A549 (cell line): ENCODE results near the gene APOL4. TPM values are rescaled to one million over a fixed set of nuclear protein-coding genes. Genes with fewer than 3 reads are reported as not detected.

Experiments used
- ATAC-seq, 2 experiments: fragments of 200-7000 bp in 1 of 2; fragments of >200 bp in 1 of 2; cut with Nextera tagmentation in 1 of 2; cut with Tn5 transposase in 1 of 2; 3 replicates each; pipeline versions ENCODE4 v1.8.0 to v1.9.1; 2018 to 2020; ENCODE audit warnings: mild to moderate bottlenecking in 1 of 2, moderate library complexity in 1 of 2
- CTCF ChIA-PET: fragments of 300-600 bp; sonication (Branson Sonifier 250); formaldehyde crosslinking; extraction: SDS; loops from one replicate; lab custom pipeline; 2021; ENCODE audit warnings: antibody characterized with exemption, inconsistent platforms; lab: Yijun Ruan, JAX
- POLR2A ChIA-PET: fragments of 350-600 bp; formaldehyde crosslinking; extraction: SDS; loops from one replicate; lab custom pipeline; 2021; ENCODE audit warnings: antibody characterized with exemption, inconsistent platforms; lab: Yijun Ruan, JAX
- DNase-seq, 2 experiments: peaks; one replicate each; pipeline versions ENCODE4 v3.0.0 to v3.0.0-alpha.2; 2011 to 2016; ENCODE audit warnings: low read depth in 1 of 2, low spot score in 1 of 2
- FAIRE-seq: peaks from 2 replicates; lab custom pipeline; 2011; peaks lifted over from hg19 to GRCh38; lab: Jason Lieb, UNC
- H3K27ac ChIP-seq, 2 experiments: fragments of >200 bp; sonication (Bioruptor Twin); formaldehyde crosslinking; 3 replicates each; pipeline ENCODE4 v1.5.1; 2016 to 2017
- H3K4me1 ChIP-seq: fragments of >200 bp; sonication (Bioruptor Twin); formaldehyde crosslinking; 3 replicates; pipeline ENCODE4 v1.6.1; 2016
- H3K4me2 ChIP-seq: fragments of >200 bp; sonication (Bioruptor Twin); formaldehyde crosslinking; 3 replicates; pipeline ENCODE4 v1.6.1; 2016
- H3K4me3 ChIP-seq: fragments of >200 bp; sonication (Bioruptor Twin); formaldehyde crosslinking; 3 replicates; pipeline ENCODE4 v1.5.1; 2016
- H3K9me3 ChIP-seq: fragments of >200 bp; sonication (Bioruptor Twin); formaldehyde crosslinking; 3 replicates; pipeline ENCODE4 v1.6.1; 2016
- CBX8 ChIP-seq: fragments of 200-600 bp; sonication (generic); IDR thresholded peaks from 2 replicates; pipeline ENCODE4 v1.6.1; 2016
- CHD4 ChIP-seq: fragments of 200-600 bp; sonication (generic); IDR thresholded peaks from 2 replicates; pipeline ENCODE4 v1.6.1; 2016; ENCODE audit warnings: antibody characterized with exemption, mild to moderate bottlenecking, borderline replicate concordance
- EHF ChIP-seq: fragments of 250-450 bp; sonication (Bioruptor Pico); IDR thresholded peaks from 2 replicates; pipeline ENCODE4 v1.5.0; 2020; ENCODE audit warnings: mild to moderate bottlenecking
- EHMT2 ChIP-seq: fragments of 200-600 bp; sonication (generic); IDR thresholded peaks from 2 replicates; pipeline ENCODE4 v1.6.1; 2016; ENCODE audit warnings: antibody characterized with exemption, low read depth, mild to moderate bottlenecking, moderate library complexity
- FOSB ChIP-seq: fragments of 250-450 bp; sonication (Bioruptor Pico); IDR thresholded peaks from 2 replicates; pipeline ENCODE4 v1.5.0; 2020; ENCODE audit warnings: mild to moderate bottlenecking, moderate library complexity
- FOXS1 ChIP-seq: fragments of 250-450 bp; sonication (Bioruptor Pico); IDR thresholded peaks from 2 replicates; pipeline ENCODE4 v1.5.0; 2020; ENCODE audit warnings: mild to moderate bottlenecking, moderate library complexity
- HDAC2 ChIP-seq: fragments of 200-600 bp; sonication (generic); IDR thresholded peaks from 2 replicates; pipeline ENCODE4 v1.6.1; 2016
- JUN ChIP-seq, 2 experiments: fragments of >200 bp; sonication (Bioruptor Twin); formaldehyde crosslinking; IDR thresholded peaks; 2 replicates in 1 of 2; 3 replicates in 1 of 2; pipeline ENCODE4 v1.6.1; 2016 to 2017
- KDM1A ChIP-seq: fragments of 200-600 bp; sonication (generic); IDR thresholded peaks from 2 replicates; pipeline ENCODE4 v1.6.1; 2016; ENCODE audit warnings: low read depth, mild to moderate bottlenecking
- KDM5A ChIP-seq: fragments of 200-600 bp; sonication (generic); IDR thresholded peaks from 2 replicates; pipeline ENCODE4 v1.6.1; 2016; ENCODE audit warnings: antibody characterized with exemption, mild to moderate bottlenecking
- MAFK ChIP-seq: fragments of 450-650 bp; IDR thresholded peaks from 2 replicates; pipeline ENCODE4 v1.6.1; 2014; ENCODE audit not compliant: partially characterized antibody
- MAZ ChIP-seq: fragments of 150-350 bp; IDR thresholded peaks from 2 replicates; pipeline ENCODE4 v1.6.1; 2014; ENCODE audit warnings: antibody characterized with exemption, low read depth, low read length, borderline replicate concordance
- MYC ChIP-seq: IDR thresholded peaks from 2 replicates; pipeline ENCODE4 v1.6.1; 2012; ENCODE audit warnings: mild to moderate bottlenecking, inconsistent platforms, low read length, improper control_type of control experiment, borderline replicate concordance
- NFE2L2 ChIP-seq: fragments of 150-350 bp; conservative IDR thresholded peaks from 2 replicates; pipeline ENCODE4 v1.6.1; 2014; ENCODE audit warnings: low read length
- NPAS2 ChIP-seq: fragments of 250-450 bp; sonication (Bioruptor Pico); IDR thresholded peaks from 2 replicates; pipeline ENCODE4 v1.8.0; 2022; ENCODE audit warnings: mild to moderate bottlenecking, moderate library complexity, borderline replicate concordance
- RFX5 ChIP-seq: fragments of 450-650 bp; IDR thresholded peaks from 2 replicates; pipeline ENCODE4 v1.7.1; 2014; ENCODE audit warnings: antibody characterized with exemption, mild to moderate bottlenecking, moderate library complexity
- RNF2 ChIP-seq: fragments of 200-600 bp; sonication (generic); IDR thresholded peaks from 2 replicates; pipeline ENCODE4 v1.6.1; 2016; ENCODE audit warnings: low read depth, mild to moderate bottlenecking, antibody characterized with exemption, moderate library complexity, borderline replicate concordance
- SREBF2 ChIP-seq: fragments of 450-650 bp; IDR thresholded peaks from 2 replicates; pipeline ENCODE4 v1.6.1; 2014; ENCODE audit warnings: mild to moderate bottlenecking, moderate library complexity
- ZC3H11A ChIP-seq: fragments of 450-650 bp; IDR thresholded peaks from 2 replicates; pipeline ENCODE4 v1.6.1; 2014; ENCODE audit warnings: antibody characterized with exemption, mild to moderate bottlenecking
- ZNF302 ChIP-seq: fragments of 250-450 bp; sonication (Bioruptor Pico); IDR thresholded peaks from 2 replicates; pipeline ENCODE4 v1.9.0; 2021; ENCODE audit warnings: inconsistent platforms, mild to moderate bottlenecking, moderate library complexity
- ZSCAN20 ChIP-seq: fragments of 250-450 bp; sonication (Bioruptor Pico); IDR thresholded peaks from 2 replicates; pipeline ENCODE4 v1.8.0; 2022; ENCODE audit warnings: mild to moderate bottlenecking, moderate library complexity
- WGBS: methylation state at CpG from one replicate; pipeline ENCODE4 v1.1.6; 2017; ENCODE audit errors: missing lambda C conversion rate; 5-methylcytosine and 5-hydroxymethylcytosine counted together
- polyA plus RNA-seq, 4 experiments: library from polyadenylated mRNA; depleted of rRNA in 3 of 4; stranded (reverse); fragments of >200 nt; fragmentation: RNase III in 1 of 4; extraction: RNeasy Plus Mini Kit Qiagen cat#74134 plus additional on column Dnase treatment in 1 of 4; gene quantifications; 2 replicates in 3 of 4; 3 replicates in 1 of 4; pipeline ENCODE4 v1.2.3, GENCODE V29; 2011 to 2017
- TF ChIP-seq, protein P1 (sequence below): IDR thresholded peaks from 2 replicates; pipeline ENCODE4 v1.6.1; 2012
- TF ChIP-seq, protein P2 (sequence below): fragments of >200 bp; sonication (Bioruptor Twin); formaldehyde crosslinking; IDR thresholded peaks from 3 replicates; pipeline ENCODE4 v1.5.1; 2016
- TF ChIP-seq, protein P3 (sequence below): IDR thresholded peaks from 2 replicates; pipeline ENCODE4 v1.6.1; 2012; ENCODE audit warnings: low read depth, borderline replicate concordance
- TF ChIP-seq, protein P4 (sequence below): fragments of 250-450 bp; sonication (Bioruptor Pico); IDR thresholded peaks from 2 replicates; pipeline ENCODE4 v1.5.0; 2020; ENCODE audit warnings: low read depth, mild to moderate bottlenecking, moderate library complexity
- TF ChIP-seq, protein P5 (sequence below): fragments of >200 bp; sonication (Bioruptor Twin); formaldehyde crosslinking; IDR thresholded peaks from 2 replicates; pipeline ENCODE4 v1.6.1; 2016

APOL4 gene
- polyA plus RNA-seq, 2 of the 4 experiments (the other 2 are of a cell fraction), result not detected

DNA sequence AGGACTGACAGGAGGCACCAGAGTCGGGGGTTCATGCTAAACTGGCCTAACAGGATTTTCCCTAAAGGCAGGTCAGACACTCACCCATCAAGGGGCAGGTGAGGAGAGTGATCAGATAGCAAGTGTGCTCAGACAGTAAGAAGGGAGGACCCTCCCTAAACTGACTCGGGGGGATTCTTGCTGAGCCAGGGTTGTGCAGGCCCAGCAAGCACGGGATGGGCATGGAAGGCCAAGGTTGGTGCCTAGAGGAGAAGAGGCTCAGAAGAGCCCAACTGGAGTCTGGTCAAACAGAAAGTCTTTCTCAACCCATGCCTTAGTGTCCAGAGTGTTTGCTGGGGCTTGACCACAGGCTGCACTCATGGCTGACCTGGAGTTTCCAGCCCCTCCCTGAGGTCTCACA, 45.1 kb upstream of the APOL4 start:
- no peak for FAIRE-seq
- WGBS, result 32% methylated on average over 3 of the region's 3 CpGs
- ChIA-PET CTCF (no interaction called here), POLR2A (no interaction called here)
- no peak overlapping the region for H3K4me3 ChIP-seq
- no peak overlapping the region; a peak in 1 of 6 replicates for H3K27ac ChIP-seq
- DNase-seq, result no peak
- no peak overlapping the region for H3K4me2 ChIP-seq
- H3K4me1 ChIP-seq, result peaks cover 25% of the 10 kb centered on the region
- no peak; a peak in 1 of 6 replicates for ATAC-seq
- no peaks in the 10 kb centered on the region for H3K9me3 ChIP-seq
- no peak for TF ChIP-seq ZSCAN20 (CRISPR knock-in tag)
- TF ChIP-seq, protein P1, sequence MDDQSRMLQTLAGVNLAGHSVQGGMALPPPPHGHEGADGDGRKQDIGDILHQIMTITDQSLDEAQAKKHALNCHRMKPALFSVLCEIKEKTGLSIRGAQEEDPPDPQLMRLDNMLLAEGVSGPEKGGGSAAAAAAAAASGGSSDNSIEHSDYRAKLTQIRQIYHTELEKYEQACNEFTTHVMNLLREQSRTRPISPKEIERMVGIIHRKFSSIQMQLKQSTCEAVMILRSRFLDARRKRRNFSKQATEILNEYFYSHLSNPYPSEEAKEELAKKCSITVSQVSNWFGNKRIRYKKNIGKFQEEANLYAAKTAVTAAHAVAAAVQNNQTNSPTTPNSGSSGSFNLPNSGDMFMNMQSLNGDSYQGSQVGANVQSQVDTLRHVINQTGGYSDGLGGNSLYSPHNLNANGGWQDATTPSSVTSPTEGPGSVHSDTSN, result no peak
- no peak for TF ChIP-seq RNF2

DNA sequence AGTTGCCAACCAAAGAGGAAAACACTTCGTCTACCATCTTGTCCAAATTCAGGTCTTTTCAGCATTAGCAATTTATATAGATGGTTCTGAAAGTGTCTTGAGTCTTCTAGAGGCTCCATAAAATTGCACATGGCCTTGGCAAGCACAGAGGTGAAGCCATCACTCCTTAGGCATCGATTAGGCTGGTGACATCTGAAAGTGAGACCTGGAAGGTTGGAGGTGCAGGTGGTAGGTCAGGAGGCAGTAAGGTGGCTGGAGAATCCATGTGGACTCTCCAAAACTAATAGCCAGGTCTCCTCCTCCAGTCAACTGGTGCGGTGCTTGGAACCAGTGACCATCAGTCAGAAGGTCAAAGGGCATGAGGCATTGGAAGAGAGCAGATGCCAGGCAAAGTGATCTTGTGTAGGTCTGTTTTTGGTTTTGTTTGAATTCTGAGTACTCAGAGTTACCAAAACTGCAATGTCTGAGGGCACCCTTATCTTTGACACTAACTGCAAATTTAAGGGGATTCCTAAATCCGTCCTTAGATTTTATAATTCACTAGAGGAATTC, 44.3 kb upstream of the APOL4 start:
- no peak for FAIRE-seq
- CTCF ChIA-PET, result no interaction called here

DNA sequence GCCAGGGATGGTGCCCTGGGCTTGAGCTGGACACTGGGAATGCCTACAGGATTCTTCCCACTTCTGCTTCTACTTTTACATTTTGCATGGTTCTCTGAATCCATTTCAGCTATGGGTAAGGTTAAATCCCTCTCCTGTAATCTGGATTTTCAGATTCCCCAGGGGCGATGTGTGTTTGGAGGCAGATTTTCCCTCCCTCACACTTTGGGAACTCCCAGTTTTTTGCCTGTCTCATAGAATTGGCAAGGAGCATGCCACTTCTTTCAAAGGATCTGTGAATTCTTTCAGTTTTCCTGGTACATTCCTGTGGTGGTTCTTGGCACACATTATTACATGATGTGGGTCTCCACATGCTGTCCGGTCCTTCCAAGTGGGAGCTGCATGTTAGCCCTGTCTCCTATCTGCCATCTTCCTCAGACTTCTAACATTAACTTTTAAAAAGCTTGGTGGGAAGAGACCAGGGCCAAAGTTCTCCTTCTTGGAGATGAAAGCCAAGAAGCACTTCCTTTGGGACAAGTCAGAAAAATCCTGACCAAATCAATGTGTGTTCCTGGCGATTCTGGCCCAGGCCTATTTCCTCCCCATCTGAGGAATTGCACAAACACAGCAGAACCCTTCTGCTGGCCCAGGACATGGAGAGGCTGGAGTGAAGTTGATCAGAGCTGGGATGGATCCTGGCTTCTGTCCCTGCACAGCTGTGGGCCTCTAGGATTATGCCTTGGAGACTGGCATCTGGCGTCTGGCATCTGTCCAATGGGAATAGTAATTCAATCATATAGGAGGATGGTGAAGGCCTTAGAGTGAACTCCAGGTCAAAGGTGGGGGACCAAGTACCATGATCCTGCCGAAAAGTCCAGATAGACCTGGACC, 43.1 kb upstream of the APOL4 start:
- no peak overlapping the region for H3K27ac ChIP-seq
- POLR2A ChIA-PET, result no interaction called here
- no peak for ATAC-seq
- CTCF ChIA-PET, result interaction anchor here (1.0 to 1.4 kb wide), 3 partner anchors 9 to 64 kb away, joined by 3 to 4 read pairs (median 3); no protein-coding TSS in a partner anchor
- WGBS, result 87% methylated on average over 3 of the region's 5 CpGs
- no peak for DNase-seq
- TF ChIP-seq ZNF302 (CRISPR knock-in tag), result no peak
- TF ChIP-seq, protein P2, sequence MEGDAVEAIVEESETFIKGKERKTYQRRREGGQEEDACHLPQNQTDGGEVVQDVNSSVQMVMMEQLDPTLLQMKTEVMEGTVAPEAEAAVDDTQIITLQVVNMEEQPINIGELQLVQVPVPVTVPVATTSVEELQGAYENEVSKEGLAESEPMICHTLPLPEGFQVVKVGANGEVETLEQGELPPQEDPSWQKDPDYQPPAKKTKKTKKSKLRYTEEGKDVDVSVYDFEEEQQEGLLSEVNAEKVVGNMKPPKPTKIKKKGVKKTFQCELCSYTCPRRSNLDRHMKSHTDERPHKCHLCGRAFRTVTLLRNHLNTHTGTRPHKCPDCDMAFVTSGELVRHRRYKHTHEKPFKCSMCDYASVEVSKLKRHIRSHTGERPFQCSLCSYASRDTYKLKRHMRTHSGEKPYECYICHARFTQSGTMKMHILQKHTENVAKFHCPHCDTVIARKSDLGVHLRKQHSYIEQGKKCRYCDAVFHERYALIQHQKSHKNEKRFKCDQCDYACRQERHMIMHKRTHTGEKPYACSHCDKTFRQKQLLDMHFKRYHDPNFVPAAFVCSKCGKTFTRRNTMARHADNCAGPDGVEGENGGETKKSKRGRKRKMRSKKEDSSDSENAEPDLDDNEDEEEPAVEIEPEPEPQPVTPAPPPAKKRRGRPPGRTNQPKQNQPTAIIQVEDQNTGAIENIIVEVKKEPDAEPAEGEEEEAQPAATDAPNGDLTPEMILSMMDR, result no peak
- TF ChIP-seq, all 56 proteins: peak for 0
- H3K9me3 ChIP-seq, result no peaks in the 10 kb centered on the region
- H3K4me1 ChIP-seq, result peaks cover 13% of the 10 kb centered on the region
- no peak for FAIRE-seq
- no peak overlapping the region for H3K4me2 ChIP-seq
- no peak overlapping the region for H3K4me3 ChIP-seq

More for the DNA sequence above, 44.3 kb upstream of the APOL4 start:
- Histone ChIP-seq H3K27ac (no peak overlapping the region), H3K4me2 (no peak overlapping the region), H3K4me1 (peaks cover 17% of the 10 kb centered on the region), H3K4me3 (no peak overlapping the region), H3K9me3 (no peaks in the 10 kb centered on the region)
- POLR2A ChIA-PET, result no interaction called here
- ATAC-seq (no peak), DNase-seq (no peak)
- WGBS, result 77% methylated on average over 4 of the region's 4 CpGs
- TF ChIP-seq CHD4 (no peak), NFE2L2 (no peak), MYC (no peak), HDAC2 (no peak), MAZ (no peak), CBX8 (no peak), RFX5 (no peak)
- TF ChIP-seq, protein P3, sequence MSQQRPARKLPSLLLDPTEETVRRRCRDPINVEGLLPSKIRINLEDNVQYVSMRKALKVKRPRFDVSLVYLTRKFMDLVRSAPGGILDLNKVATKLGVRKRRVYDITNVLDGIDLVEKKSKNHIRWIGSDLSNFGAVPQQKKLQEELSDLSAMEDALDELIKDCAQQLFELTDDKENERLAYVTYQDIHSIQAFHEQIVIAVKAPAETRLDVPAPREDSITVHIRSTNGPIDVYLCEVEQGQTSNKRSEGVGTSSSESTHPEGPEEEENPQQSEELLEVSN, result no peak

DNA sequence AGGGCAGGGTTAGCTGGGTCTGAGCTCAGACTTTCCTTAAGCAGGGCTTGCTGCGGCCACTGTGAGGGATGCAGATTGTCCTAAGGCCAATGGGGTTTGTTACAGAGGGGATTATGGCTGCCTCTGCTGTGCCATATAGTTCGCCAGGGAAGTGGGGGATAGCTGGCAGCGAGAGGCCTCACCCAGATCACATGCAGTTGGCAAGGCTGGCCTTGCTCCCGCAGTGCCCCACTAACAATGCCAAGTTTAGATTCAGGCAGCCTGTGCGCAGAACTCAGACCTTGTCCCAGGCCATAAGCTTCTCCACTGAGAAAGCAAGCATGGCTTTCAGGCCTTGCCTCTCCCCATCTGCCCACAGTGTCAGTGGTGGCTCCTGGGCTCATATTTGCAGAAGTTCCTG, 42.4 kb upstream of the APOL4 start:
- ChIA-PET CTCF (interaction anchor here (0.7 to 1.4 kb wide), 4 partner anchors 8 to 64 kb away, joined by 3 to 4 read pairs (median 3); no protein-coding TSS in a partner anchor), POLR2A (no interaction called here)
- ATAC-seq (no peak), FAIRE-seq (no peak), DNase-seq (no peak)
- Histone ChIP-seq H3K9me3 (no peaks in the 10 kb centered on the region), H3K27ac (no peak overlapping the region), H3K4me3 (no peak overlapping the region), H3K4me2 (no peak overlapping the region), H3K4me1 (peaks cover 6% of the 10 kb centered on the region)
- 88% methylated on average over 5 of the region's 5 CpGs for WGBS
- TF ChIP-seq, protein P4, sequence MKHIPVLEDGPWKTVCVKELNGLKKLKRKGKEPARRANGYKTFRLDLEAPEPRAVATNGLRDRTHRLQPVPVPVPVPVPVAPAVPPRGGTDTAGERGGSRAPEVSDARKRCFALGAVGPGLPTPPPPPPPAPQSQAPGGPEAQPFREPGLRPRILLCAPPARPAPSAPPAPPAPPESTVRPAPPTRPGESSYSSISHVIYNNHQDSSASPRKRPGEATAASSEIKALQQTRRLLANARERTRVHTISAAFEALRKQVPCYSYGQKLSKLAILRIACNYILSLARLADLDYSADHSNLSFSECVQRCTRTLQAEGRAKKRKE (CRISPR knock-in tag), result no peak
- TF ChIP-seq NFE2L2, result no peak
- no peak for TF ChIP-seq MAZ
- TF ChIP-seq KDM1A, result no peak
- no peak for TF ChIP-seq KDM5A
- TF ChIP-seq FOSB, result no peak
- TF ChIP-seq JUN (IDR thresholded peaks at IDR 0.05), result no peak
- no peak for TF ChIP-seq EHMT2
- TF ChIP-seq RFX5, result no peak
- TF ChIP-seq NPAS2 (CRISPR knock-in tag), result no peak
- no peak for TF ChIP-seq ZC3H11A
- TF ChIP-seq MAFK, result no peak
- TF ChIP-seq EHF, result no peak
- TF ChIP-seq FOXS1 (CRISPR knock-in tag), result no peak
- no peak for TF ChIP-seq SREBF2
- TF ChIP-seq, protein P5, sequence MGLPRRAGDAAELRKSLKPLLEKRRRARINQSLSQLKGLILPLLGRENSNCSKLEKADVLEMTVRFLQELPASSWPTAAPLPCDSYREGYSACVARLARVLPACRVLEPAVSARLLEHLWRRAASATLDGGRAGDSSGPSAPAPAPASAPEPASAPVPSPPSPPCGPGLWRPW, result no peak
